Neural progenitor cell (in vitro differentiated cells): ENCODE results near the gene RARS2.

Source experiments
- CTCF ChIP-seq: fragments of 200-600 bp; sonication (generic); IDR thresholded peaks from 2 replicates; pipeline ENCODE4 v1.5.1; 2017; ENCODE audit warnings: antibody characterized with exemption, mild to moderate bottlenecking
- EZH2 ChIP-seq: fragments of 200-600 bp; sonication (generic); IDR thresholded peaks from 2 replicates; pipeline ENCODE4 v1.6.1; 2017; ENCODE audit warnings: antibody characterized with exemption, mild to moderate bottlenecking, moderate library complexity
- EZH2phosphoT487 ChIP-seq: fragments of 200-600 bp; sonication (generic); IDR thresholded peaks from 2 replicates; pipeline ENCODE4 v1.6.1; 2017; ENCODE audit warnings: antibody characterized with exemption

GRCh38 chr6:87618531-87618930, 28.7 kb upstream of the RARS2 start:
- no peak for TF ChIP-seq CTCF
- no peak for TF ChIP-seq EZH2
- no peak for TF ChIP-seq EZH2phosphoT487
